Epithelial cell of esophagus (primary cell): Measurements from ENCODE around the gene PCDHGA12.

Experiments used
- DNase-seq: peaks from one replicate; pipeline ENCODE4 v3.0.0; 2010; ENCODE audit warnings: low read depth
- H3K4me3 ChIP-seq: 2 replicates; pipeline ENCODE4 v1.5.1; 2011; ENCODE audit warnings: mild to moderate bottlenecking, low read length, control low read depth
- TF ChIP-seq, protein P1 (sequence below): IDR thresholded peaks from 2 replicates; pipeline ENCODE4 v1.5.1; 2011; ENCODE audit warnings: low read depth, mild to moderate bottlenecking, low read length, control low read depth, inconsistent platforms; ENCODE audit not compliant: insufficient read depth; ENCODE audit errors: missing control alignments

PCDHGA12 gene

DNA sequence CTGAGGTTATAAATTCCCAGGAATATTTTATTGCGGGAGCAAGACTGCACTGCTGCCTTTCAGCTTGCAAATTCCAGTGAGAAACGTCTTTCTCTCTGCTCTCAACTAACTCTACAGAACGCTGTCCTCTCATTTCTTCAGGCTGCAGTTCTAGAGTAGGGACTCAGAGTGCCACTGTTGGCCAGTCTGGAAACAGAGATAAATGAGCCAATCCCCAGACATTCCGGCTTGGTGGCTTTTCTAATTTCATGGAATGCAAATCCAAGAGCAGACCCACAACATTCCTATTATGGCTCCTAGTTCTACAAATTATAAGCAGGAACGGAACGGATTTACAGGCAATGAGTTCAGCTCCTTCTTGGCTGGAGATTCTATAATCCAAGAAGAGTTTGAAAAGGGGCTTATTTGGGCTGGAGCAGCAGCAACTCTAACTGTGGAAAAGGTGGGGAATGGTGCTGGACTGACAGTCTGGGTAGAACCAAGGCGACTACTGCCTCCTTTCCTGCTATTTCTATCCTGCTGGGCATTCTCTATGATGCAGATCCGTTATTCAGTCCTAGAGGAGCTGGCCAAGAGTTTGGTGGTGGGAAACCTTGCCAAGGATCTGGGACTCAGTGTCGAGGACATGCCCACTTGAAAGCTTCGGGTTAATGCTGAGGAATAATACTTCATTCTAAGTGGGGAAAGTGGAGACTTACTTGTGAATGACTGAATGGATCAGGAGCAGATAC lies 9.3 kb downstream of the PCDHGA12 start:
- H3K4me3 ChIP-seq: no peak overlapping the region
- TF ChIP-seq, protein P1, sequence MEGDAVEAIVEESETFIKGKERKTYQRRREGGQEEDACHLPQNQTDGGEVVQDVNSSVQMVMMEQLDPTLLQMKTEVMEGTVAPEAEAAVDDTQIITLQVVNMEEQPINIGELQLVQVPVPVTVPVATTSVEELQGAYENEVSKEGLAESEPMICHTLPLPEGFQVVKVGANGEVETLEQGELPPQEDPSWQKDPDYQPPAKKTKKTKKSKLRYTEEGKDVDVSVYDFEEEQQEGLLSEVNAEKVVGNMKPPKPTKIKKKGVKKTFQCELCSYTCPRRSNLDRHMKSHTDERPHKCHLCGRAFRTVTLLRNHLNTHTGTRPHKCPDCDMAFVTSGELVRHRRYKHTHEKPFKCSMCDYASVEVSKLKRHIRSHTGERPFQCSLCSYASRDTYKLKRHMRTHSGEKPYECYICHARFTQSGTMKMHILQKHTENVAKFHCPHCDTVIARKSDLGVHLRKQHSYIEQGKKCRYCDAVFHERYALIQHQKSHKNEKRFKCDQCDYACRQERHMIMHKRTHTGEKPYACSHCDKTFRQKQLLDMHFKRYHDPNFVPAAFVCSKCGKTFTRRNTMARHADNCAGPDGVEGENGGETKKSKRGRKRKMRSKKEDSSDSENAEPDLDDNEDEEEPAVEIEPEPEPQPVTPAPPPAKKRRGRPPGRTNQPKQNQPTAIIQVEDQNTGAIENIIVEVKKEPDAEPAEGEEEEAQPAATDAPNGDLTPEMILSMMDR: no peak

DNA sequence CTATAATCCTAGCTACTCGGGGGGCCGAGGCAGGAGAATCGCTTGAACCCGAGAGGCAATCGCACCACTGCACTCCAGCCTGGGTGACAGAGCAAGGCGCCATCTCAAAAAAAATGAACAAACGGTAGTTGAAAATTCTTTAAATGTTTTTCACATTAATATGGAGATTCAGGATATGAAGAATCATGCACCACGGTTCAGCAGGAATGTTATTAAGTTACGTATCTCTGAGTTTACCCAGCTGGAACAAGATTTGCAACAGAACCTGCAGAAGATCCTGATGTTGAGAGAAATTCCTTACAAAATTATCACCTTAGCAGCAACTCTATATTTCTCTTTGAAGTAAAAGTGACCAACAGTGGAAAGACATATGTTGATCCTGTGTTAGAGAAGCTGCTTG lies 10.0 kb downstream of the PCDHGA12 start:
- no peak for DNase-seq
- H3K4me3 ChIP-seq: no peak overlapping the region
- TF ChIP-seq, protein P1: no peak

More for the DNA sequence above, 9.3 kb downstream of the PCDHGA12 start:
- no peak for DNase-seq

- TF ChIP-seq, protein P1: no peak
- DNase-seq: no peak
- H3K4me3 ChIP-seq: no peak overlapping the region
Observed at GRCh38 chr5:141441571-141442170, 11.4 kb downstream of the PCDHGA12 start.

DNA sequence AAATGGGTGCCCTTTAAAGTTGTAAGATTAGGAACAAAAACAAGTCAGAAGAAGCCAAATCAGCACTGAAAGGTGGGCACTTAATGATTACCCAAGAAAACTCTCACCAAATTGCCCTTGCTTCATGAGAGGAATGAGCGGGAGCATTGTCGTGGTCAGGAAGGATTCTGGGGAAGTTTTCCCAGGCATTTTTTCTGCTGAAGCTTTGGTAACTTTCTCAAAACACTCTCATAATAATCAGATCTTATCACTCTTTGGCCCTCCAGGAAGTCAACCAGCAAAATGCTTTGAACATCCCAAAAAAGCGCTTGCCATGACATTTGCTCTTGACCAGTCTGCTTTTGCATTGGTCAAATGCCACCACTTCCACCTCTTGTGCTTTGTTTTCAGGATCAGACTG lies 35.0 kb downstream of the PCDHGA12 start:
- no peak overlapping the region for H3K4me3 ChIP-seq
- DNase-seq: no peak
- TF ChIP-seq, protein P1: no peak

DNA sequence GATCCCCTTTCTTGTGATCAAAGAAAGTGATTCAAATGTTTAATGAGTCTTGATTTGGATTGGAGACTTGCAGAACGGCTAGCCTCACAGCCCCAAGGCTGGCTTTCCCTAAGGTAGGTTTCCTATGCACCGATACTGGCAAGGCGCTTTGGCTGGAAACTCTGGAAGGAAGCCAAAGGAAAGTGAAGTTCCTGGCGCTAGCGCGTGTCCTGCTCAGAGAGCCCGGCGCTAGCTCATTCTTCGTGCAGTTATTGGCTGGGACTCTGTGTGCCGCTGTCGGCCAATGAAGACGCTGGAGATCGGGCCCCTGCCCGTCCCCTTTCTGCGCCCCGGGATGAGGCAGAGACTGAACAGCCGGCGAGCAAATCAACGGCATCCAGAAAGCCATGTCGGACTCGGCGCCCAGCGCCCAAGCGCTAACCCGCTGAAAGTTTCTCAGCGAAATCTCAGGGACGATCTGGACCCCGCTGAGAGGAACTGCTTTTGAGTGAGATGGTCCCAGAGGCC lies 45.4 kb downstream of the PCDHGA12 start, which contains the start of gene PCDHGC3:
TSS of gene PCDHGC3 (plus strand) at position 342 of the 507 bp plus-strand sequence. CDS start at position 493, 151 bp downstream.
- peak; percentile 94 for DNase-seq
- TF ChIP-seq, protein P1: peak; percentile 42
- peak within 1 kb of the TSS; percentile 92 for H3K4me3 ChIP-seq

GRCh38 chr5:141476132-141476911 lies 46.0 kb downstream of the PCDHGA12 start:
- TF ChIP-seq, protein P1: no peak
- peak; percentile 71 for DNase-seq
- H3K4me3 ChIP-seq: peak overlapping the region; percentile 92
